ENCODE results near the gene CSTPP1.
A peak's percentile ranks its signal among the peaks of the same experiment; 100 is the strongest.
"Not testable (repeated sequence)": the region's sequence is repeated elsewhere in the genome, so short reads cannot be mapped to it uniquely, and the experiment has no call there.

CSTPP1 gene

DNA sequence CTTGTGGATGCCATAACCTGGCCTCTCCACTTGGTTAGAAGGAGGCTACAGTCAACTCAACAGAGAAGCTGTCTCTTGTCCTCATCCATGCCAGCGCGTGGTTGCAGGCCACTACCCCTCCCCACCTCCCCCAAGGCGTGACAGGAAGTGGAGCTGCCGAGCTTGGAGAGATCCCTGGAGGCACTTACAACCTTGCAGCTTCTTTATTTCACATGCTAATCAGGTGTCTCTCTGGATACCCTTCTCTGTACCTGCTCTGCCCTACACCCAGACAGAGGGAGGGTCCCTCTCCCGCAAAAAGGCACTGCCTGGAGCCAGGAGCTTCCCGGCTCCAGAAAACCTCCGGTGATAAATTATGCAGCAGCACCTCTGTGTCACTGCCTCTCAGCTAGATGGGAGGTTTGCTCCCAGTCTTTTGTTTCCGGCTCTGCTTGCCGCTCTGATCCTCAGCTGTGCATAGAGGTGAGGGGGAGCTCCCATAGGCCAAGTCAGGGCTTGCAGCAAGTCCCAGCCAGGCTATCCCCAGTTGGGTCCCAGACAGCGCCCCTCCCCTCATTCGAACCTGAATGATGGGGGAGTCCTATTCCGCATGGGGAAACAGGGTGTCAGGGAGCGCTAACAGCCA lies 23.9 kb upstream of the CSTPP1 start:
- no peak for DNase-seq (ENCODE audit: low spot score)

- no peak for DNase-seq (ENCODE audit: low spot score)
Measured at GRCh38 chr11:46913484-46913883, 23.1 kb upstream of the CSTPP1 start.

DNA sequence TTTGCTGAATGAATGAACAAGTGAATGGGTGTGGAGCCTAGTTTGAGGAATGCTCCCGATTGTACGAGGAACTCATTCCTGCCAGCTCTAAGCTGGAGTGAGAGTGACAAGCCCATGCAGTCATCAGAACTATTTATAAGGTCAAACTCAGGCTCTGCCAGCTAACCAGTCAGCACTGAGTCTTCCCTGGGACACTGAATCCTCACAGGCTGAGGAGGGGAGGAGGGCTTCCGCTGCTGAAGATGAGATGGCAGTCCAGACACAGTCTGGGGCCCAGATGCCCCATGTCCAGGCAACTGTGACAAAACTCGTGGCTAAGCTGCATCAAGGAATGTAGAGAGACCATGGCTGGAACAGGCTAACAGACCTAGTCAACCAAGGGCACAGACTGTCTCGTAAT lies 22.2 kb upstream of the CSTPP1 start:
- DNase-seq (ENCODE audit: low spot score), result no peak

DNA sequence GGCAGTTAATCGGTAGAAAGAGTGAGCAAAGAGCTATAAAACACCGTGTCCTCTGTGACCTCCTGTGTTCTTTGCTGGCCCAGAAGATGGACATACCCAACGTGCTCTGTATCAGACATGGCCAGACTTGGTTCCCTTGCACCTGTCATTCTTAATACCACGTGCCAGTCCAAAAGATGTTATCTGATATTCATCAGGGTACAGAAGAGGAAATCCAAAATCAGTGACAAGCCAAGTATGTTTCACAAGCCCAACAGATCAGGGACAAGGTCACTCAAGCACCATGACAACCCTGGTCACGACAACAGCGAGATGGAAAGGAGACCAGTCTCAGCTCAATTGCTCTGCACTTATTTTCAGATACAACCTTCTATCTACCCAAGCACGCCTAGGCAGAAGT lies 21.7 kb upstream of the CSTPP1 start:
- DNase-seq (ENCODE audit: low spot score), result no peak

GRCh38 chr11:46916286-46917108 lies 20.1 kb upstream of the CSTPP1 start:
- peak; percentile 64 for DNase-seq (ENCODE audit: low spot score)

DNA sequence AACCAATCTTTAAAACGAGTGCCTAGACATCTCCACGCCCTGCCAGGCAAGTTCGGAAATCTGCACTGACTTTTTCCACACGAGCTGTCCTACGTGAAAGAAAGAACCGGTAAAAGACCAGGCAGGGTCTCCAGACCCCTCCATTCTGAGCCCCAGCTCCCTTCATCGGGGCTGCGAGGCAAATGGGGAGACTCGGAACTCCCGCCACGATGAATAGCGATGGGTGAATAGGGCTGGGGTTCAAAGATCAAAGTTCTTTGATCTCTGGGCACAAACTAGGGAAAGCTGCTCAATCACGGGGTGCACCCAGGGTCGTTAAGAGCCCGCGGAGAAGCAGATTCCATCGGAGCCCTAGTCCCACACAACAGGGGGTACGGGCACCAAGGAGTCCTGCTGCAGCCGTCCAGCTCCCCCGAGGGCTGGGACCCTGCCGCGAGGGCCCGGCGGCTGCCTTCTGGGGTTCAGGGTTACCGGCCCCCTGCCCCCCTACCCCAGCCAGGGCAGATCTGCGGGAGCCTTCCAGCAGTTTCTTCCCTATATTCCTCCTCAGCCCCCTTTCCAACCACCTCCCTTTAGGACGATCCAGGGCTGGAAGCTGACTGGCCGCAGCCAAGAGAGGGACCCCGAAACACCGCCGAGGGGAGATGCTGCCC lies 19.3 kb upstream of the CSTPP1 start:
- no peak for DNase-seq (ENCODE audit: low spot score)

DNA sequence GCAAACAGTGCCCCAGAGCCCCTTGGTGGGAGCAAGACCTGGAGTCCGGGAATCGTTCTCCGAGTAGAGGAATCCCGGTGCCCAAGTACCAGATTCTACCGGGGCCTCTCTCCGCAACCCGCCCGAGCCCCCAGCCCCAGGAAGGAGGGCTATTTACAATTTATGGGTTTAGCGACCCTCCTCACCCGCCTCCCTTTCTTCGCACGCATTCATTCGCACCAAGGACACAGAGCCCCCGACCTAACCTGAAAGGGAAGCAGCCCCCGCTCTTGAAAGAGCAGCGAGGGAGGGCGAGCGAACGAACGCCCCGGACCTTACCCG lies 18.8 kb upstream of the CSTPP1 start:
- no peak for DNase-seq (ENCODE audit: low spot score)

DNA sequence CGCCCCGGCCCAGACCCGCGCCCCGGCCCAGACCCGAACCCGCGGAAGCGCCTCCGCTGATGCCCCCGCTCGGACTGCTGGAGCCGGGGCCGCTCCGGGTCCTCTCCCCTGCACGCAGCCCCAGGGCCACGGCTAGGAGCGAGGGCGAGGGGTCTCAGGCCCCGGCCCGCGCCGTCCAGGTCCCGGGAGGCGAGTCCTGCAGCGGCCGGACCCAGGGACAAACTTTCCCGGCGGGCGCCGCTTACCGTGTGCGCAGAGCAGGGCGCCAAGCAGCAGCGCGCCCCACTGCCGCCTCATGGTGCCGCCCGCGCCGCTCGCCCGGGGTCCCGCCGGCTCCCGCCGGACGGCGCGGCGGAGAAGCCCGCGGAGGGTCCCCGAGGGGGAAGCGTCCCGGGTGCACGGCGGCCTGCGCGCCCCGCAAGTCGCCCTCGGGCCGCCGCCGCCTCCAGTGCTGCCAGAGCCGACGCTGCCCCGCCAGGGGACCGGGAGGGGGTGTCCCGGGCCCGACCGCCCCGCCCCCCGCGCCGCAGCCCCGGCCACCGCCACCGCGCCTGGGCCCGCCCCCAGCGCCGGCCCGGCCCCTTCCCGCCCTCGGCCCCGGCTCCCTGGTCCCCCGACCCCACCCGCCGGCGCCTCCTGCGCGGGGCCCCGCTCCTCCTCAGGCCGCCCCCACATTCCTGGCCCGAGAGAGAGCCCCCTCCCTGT lies 18.3 kb upstream of the CSTPP1 start, which contains the start of gene LRP4:
TSS of gene LRP4 (minus strand) at position 468 of the 705 bp plus-strand sequence. CDS start at position 297, 171 bp downstream.
- peak; percentile 83 for DNase-seq (ENCODE audit: low spot score)

- DNase-seq (ENCODE audit: low spot score), result no peak
Measured at GRCh38 chr11:46918788-46919513, 17.6 kb upstream of the CSTPP1 start.

- no peak for DNase-seq (ENCODE audit: low spot score)
Measured at GRCh38 chr11:46920755-46921154, 15.8 kb upstream of the CSTPP1 start.

GRCh38 chr11:46927928-46928327 lies 8.6 kb upstream of the CSTPP1 start:
- DNase-seq (ENCODE audit: low spot score), result not testable (repeated sequence)

- DNase-seq (ENCODE audit: low spot score), result not testable (repeated sequence)
Measured at GRCh38 chr11:46928701-46929100, 7.9 kb upstream of the CSTPP1 start.

- no peak for DNase-seq (ENCODE audit: low spot score)
Measured at GRCh38 chr11:46930089-46930488, 6.5 kb upstream of the CSTPP1 start.

DNA sequence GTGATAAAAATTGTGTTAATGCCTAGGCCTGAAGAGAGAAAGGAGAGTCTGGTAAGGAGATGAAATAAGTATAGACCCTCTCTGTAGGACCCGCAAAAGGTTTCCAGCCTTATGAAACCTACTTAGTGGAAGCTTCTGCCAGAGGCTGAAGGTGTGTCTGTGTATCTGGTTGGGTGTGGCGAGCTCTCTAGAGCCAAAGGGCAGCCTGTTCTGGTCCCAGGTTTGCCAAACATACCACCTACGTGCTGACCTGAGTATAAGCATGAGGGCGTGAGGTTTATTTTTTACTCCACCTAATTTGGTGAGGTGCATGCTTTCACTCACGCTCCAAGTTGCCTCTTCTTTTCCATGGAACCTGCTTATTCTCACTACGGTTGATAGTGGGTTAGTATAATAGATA lies 5.6 kb downstream of the CSTPP1 start:
- DNase-seq (ENCODE audit: low spot score), result no peak

- no peak for DNase-seq (ENCODE audit: low spot score)
Measured at GRCh38 chr11:46944356-46945075, 8.0 kb downstream of the CSTPP1 start.

GRCh38 chr11:46947399-46948077 lies 11.0 kb downstream of the CSTPP1 start:
- DNase-seq (ENCODE audit: low spot score), result no peak

DNA sequence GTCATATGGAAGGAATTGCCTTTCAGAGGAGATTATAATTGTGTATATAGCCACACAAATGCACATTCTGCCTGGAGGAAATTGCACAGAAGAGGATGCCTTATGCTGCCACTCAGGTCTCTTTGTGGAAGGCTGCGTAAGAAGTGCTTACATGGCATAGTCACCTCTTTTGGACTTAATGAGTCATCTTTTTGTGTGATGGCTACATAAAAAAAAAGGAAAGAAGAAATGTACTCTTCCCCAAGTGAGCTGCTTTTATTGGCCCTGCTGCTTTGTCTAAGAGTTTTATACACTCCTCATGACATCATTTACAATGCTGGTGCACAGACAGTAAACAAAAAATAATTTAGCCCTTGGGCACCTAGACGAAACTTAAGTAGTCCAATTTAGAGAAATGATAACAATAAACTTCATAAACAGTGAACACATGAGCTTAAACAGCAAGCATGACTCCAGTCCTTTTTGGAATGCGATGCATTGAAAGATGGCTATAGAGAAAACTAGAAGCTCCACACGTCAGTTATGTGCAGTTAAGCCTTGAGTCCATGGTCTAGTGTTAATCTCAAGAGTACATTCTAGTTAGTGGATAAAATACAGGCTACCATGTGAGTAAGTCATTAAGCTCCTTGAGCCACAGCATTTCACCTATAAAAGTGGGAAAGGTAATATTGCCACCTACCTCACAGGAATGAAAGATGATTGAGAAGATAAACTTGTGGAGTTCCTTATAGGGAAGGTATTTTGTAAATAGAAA lies 12.0 kb downstream of the CSTPP1 start:
- no peak for DNase-seq (ENCODE audit: low spot score)

DNA sequence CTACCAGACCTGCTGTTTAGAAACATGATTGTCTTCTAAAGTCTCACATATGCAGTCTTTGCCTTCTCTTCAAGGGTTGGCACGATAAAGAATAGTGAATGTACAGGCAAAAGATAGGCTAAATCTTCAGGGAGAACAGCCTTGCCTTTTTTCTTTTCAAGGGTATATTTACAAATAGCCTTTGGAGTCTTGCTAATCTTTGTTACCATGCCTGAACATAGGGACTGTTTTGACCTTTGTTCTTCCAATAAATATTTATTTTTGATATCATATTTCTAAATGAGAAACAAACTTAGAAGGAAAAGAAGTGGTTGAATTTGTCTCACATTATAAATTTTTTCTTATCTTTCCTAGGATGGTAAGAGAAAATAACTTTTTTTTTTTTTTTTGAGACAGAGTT lies 12.7 kb downstream of the CSTPP1 start:
- no peak for DNase-seq (ENCODE audit: low spot score)

- DNase-seq (ENCODE audit: low spot score), result no peak
Measured at GRCh38 chr11:46951864-46952263, 15.3 kb downstream of the CSTPP1 start.

GRCh38 chr11:46952553-46952952 lies 16.0 kb downstream of the CSTPP1 start:
- DNase-seq (ENCODE audit: low spot score), result no peak
